Right renal pelvis (tissue), 4 donors: ENCODE measurements around the gene LYPD6B. TPM values are rescaled to one million over a fixed set of nuclear protein-coding genes. Genes with fewer than 3 reads are reported as not detected.
"Not testable (repeated sequence)": the region's sequence is repeated elsewhere in the genome, so short reads cannot be mapped to it uniquely, and the experiment has no call there.

Source experiments
- DNase-seq, 4 donors: peaks; one replicate each; pipeline ENCODE4 v3.0.0-alpha.2; 2013; ENCODE audit warnings: low read depth in 4 of 4, low spot score in 3 of 4, missing footprints in 1 of 4
- polyA plus RNA-seq, 4 donors: library from polyadenylated mRNA; unstranded; fragments of 120-200 nt; gene quantifications; one replicate each; pipeline ENCODE4 v1.2.1, GENCODE V29; 2013; ENCODE audit not compliant: insufficient read length in 4 of 4

Gene LYPD6B
- polyA plus RNA-seq, 4 donors, result 27.1 to 37.7 (median 28.9) TPM

DNA sequence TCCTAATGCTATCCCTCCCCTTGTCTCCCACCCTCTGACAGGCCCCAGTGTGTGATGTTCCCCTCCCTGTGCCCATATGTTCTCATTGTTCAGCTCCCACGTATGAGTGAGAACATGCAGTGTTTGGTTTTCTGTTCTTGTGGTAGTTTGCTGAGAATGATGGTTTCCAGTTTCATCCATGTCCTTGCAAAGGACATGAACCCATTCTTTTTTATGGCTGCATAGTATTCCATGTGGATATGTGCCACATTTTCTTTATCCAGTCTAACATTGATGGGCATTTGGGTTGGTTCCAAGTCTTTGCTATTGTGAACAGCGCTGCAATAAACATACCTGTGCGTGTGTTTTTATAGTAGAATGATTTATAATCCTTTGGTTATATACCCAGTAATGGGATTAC is 212.9 kb downstream of the LYPD6B start:
- DNase-seq, result not testable (repeated sequence)

- not testable (repeated sequence) for DNase-seq
Observed at GRCh38 chr2:149256877-149257276, 218.4 kb downstream of the LYPD6B start.

DNA sequence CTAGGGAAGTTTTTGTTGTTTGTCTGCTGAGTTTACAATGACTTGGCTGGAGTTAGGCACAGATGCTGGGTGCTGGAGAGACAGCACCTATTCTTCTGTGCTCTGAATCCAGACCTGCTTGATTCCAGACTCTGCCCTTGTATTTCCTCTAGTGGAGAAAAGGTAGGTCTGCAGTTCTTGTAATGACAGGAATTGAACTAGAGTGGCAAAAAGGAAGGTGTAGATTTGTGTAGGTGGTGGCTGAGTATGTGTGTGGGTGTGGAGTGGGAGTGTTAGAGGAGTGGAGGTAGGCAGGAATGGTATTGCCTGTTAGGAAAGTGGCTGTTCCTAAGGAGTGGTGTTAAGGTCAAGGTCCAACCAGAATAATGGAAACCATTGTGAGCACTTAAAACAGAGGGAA is 220.0 kb downstream of the LYPD6B start:
- DNase-seq, result no peak

GRCh38 chr2:149259136-149259535 is 220.6 kb downstream of the LYPD6B start:
- DNase-seq, result no peak

DNA sequence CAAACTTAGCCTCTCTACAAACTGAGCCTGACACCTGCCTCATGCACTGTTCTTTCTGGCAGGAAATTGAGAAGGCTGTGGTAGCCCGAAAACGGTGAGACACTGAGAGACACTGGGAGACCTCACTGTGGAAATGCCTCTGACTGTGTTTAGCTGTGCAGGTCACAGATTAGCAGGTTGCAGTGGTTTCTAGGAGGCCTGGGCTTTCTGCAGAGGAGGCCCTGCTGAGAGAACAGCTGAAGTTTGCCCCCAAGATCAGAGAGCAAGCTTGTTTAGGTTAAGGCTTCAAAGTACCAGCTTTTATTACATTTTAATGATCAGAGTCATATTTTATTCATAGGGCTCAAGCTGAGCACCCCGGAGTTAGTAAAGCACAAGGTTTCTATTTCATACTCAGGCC is 223.2 kb downstream of the LYPD6B start:
- no peak for DNase-seq

Other genes with a start within 250 kb of the LYPD6B start
- gene KIF5C, start 163.5 kb upstream of the LYPD6B start, polyA plus RNA-seq, result 1 to 10 TPM; 4.2 to 7.8 (median 4.8) TPM